DMS114 treated with DMSO at 0.1 percent for 48 hours (cell line): ENCODE measurements around the gene PJA1.

Experiments
- DNase-seq: peaks from one replicate; lab custom pipeline; 2025; ENCODE audit not compliant: unreplicated experiment; lab: John Stamatoyannopoulos, UW

PJA1 gene, protein sequence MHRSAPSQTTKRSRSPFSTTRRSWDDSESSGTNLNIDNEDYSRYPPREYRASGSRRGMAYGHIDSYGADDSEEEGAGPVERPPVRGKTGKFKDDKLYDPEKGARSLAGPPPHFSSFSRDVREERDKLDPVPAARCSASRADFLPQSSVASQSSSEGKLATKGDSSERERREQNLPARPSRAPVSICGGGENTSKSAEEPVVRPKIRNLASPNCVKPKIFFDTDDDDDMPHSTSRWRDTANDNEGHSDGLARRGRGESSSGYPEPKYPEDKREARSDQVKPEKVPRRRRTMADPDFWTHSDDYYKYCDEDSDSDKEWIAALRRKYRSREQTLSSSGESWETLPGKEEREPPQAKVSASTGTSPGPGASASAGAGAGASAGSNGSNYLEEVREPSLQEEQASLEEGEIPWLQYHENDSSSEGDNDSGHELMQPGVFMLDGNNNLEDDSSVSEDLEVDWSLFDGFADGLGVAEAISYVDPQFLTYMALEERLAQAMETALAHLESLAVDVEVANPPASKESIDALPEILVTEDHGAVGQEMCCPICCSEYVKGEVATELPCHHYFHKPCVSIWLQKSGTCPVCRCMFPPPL

DNA sequence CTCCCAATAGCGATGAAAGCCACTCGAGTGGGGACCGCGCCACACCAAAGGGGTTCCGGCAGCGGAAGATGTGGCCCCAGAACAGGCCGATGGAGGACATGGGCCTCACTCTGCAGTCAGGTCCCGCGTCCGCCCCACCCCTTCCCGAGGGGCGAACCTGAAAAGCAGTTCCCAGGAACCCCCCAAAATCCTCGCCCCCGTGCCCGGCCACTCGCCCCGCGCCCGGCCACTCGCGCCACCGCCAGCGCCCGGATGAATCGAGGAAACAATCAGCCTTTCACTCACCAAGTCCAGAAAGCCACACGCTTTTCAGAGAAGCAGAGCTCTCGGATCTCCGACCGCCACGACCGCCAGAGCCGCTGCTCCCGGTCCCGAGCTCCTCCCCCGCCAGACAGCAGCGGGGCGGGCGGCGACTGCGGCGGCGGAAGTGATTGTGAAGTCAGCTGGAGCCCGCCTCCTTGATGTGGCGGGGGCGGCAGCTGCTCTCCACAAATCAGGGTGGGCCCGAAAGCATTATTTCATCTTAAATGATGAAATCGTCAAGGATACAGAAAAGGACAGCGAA lies at the start of gene PJA1:
Gene PJA1, minus strand, starts transcription at position 367 of the 565 bp plus-strand sequence. CDS start 2,380 bp downstream, outside the sequence.
- peak; percentile 62 for DNase-seq

DNA sequence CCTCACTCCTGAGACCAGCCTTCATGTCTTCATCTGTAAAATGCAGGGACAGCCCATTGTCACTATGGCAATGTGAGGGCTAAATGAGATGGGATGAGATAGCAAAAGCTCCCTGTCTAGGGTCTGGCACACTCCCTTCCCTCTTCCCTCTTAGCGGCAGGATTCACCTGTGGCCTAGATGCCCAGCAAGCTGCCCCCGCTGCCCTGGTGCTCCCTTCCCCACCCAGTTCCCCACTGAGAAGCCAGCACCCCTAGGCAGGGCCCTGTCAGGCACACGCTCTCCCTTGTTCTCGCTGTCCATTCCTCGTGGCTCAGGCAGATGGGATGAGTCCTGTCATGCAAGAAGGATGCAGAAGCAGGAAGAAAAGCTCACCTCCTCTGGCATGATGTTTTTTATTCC lies 49.2 kb upstream of the PJA1 start:
- no peak for DNase-seq

DNA sequence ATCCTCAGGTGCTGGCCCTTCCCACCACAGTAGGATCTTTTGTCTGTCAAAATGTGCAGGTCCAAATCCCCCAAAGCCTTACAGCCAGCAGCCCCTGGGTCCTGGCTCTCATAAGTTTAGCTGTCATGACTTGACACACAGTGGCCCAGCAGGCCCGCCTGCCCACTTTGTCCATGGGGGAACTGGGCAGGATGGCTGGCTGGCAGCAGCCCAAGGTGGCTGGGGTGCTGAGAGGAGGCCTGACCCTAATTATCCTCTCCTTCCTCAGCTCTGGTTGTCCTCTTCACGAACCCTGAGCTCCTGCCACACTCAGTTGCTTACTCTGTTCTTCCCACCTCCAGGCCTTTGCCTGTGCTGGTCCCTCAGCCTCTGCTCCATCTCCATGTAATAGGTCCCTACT lies 46.4 kb upstream of the PJA1 start:
- no peak for DNase-seq

DNA sequence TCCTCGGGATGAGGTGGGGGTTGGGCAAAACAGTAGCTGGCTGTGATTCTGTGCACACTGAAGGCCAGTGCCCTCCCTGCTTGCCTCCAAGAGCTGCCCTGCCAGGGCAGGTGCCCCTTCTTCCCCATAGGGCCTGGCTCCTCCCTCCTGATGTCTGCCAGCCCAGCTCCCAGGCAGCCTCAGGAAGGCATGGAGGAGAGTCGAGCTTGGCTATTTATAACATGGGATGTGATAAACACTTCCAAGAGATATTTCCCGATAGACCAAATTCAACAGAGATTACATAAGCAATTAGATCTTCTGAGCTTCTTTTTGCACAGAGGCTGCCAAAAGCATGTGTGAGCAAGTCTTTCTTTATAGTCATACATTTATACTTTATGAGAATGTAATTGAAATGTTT lies 45.3 kb upstream of the PJA1 start:
- no peak for DNase-seq

DNA sequence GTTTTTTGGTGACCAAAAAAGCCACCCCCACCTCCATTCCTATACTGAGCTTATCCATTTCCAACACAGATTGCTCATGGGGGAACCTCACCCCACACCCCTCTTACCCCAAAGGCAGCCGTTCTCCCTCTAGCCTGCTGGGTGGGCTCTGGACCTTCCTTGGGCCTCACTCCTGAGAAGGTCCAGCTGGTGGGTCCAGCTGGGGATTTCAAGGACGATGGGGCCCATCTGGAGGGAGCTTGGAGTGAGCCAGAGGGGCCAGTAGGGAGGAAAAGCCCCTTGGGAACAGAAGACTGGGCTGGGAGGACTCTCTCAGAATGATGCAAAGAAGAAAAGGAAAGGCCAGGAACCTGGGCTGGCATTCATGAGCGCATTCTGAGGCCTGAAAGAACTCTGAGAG lies 42.0 kb upstream of the PJA1 start:
- no peak for DNase-seq

DNA sequence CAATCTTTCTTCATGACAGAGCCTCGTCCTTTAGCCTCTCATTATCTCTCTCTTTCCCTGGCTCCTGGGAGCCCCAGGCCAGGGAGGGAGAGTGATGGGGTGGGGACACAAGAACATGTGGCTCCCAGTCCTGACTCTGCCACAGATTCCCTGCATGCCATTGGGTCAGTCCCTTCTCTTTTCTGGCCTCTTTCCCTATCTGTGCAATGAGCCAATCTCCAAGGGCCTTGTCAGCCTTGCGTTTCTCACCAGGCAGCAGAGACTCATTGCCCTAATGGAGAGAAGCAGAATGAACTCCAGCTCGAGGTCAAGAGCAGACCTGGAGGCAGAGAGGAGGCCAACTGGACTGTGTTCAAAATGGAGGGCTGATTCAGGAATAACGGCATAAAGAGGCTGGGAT lies 38.4 kb upstream of the PJA1 start:
- no peak for DNase-seq

DNA sequence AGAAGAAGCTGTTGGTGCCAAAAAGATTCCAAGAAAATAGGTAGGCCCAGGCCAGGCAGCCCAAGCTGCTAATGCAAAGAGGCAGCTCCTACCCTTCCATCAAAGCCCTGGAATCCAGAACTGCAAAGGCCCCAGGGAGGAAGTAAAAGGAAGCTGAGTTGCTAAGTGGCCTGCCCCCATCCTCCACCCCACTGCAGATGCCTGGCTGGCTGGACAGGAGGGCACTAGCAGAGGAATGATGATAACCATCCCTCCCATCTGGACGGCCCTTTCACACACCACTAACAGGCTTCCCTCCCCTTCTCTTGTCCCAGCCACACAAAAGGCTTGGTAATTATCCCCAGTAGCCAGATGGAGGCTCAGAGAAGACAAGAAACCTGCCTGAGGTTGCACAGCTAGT lies 32.4 kb upstream of the PJA1 start:
- no peak for DNase-seq

DNA sequence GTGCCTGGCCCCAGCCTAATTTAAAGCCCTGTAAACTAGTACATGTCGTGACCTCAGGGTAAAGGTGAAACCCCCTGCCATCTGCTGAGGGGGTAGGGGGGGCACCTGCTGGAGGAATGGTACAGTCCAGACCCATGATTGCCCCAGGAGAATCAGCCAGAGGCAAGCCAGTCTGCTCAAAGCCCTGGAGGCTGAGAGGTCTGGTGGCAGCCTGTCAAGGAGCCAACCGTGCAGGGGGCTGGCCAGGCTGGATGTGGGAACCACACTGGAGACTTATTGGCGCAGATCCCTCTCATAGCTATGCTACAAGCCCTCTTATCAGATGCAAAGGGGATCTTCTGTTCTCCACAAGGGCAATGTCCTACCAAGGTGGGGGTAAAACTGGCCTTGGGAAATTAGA lies 31.4 kb upstream of the PJA1 start:
- DNase-seq = no peak

DNA sequence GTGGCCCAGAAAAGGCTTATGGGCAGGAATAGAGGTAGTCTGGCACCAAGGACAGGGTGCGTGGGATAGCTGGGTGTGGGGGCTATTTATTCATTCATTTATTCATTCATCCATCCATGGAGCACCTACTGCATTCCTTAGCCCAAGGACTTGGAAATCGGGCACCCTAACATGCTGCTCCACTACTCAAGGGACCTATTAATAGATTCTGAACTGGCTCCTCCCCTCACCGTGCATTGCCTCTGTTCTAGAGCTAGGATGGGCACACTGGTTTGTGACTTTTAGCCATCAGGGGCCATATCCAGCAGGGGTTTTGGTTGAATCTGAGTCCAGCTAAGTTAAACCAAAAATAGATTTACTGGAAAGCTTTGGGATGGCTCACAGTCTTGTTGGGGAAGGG lies 30.6 kb upstream of the PJA1 start:
- DNase-seq = no peak

DNA sequence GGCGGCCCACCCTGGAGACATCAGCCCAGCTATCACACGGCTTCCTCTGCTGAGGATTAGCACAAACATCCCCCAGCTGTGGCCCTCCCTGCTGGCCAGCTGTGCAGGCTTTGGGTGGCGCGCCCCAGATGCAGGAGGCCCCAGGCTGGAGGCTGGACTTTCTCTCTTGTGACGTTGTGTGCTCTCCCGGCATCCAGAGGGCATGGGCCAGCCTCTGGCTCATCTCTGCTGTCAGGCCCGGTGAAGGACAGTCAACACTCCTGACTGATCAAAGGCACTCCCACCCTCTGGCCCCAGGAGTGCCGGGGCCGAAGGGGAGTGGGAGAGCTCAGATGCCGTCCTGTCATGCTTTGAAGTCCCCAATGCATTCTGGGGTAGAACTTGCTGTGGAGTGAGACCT lies 29.9 kb upstream of the PJA1 start:
- DNase-seq = no peak

DNA sequence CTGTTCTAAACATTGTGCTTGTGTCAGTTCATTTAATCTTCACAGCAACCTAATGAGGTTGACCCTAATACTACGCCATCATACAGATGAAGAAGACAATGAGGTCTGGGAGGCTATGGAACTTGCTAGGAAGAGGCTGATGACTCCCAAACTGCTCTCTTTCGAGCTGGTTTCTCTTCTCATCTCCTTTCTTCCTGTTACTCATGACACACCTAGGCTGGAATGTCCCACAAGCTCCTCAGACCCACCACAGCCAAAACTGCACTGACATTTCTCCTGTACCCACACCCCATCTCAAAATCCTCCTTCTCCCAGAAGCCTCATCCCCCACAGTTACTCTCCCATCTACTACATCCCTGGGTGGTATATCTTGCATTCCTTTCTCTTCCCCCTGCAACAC lies 27.4 kb upstream of the PJA1 start:
- no peak for DNase-seq

DNA sequence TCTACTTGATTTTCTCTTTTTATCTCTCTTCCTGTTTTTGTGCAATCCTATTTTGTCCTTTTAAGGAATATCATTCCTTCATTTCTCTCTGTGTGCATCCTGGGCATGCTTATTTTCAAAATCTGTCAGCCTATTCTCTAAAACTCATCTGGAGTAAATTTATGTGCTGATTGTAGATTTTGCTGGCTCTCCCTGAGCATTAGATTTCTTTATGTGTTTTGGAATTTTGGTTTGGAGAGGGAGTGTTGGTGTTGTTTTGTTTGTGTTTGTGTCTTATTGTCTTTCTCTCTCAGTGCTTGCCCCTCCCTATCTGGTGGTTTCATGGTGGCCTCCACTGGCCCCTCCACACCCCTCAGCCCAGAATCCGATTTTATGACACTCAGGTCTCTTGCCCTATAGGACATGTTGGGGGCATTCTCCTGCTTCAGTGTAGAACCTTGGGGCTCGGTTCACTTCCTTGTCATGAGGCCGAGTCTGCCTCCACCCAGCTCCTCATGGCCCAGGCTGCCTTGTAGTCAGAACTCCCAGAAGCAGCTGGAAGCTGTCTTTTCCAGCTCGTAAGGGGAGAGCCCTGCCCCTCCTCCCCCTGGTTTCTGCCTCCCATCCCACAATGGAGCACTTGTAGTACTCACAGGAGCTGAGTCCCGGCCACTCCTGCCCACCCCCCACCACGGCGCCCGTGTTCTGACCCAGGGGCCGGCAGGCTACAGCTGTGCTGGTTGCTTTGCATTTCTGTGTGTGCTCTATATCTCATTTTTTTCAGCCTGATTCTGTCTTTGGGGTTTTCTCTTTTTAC lies 24.5 kb upstream of the PJA1 start:
- DNase-seq = no peak

DNA sequence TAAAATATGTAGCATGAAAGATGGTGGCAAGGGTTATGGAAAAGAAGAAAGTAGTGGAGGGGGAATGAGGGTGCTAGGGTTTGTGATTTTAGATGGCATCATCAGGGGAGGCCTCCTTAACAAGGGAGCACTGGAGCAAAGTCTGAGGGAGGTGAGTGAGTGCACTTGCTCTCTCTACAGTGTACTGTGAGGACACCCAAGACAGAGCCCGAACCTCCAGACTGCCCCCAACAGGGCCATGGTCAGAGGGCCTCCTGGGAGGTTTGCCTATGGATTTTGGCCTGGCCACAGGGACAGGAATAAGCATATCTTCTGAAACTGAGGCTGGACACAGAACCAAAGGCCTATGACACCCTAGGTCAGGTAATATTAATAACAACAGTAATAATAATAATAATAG lies 21.4 kb upstream of the PJA1 start:
- no peak for DNase-seq

DNA sequence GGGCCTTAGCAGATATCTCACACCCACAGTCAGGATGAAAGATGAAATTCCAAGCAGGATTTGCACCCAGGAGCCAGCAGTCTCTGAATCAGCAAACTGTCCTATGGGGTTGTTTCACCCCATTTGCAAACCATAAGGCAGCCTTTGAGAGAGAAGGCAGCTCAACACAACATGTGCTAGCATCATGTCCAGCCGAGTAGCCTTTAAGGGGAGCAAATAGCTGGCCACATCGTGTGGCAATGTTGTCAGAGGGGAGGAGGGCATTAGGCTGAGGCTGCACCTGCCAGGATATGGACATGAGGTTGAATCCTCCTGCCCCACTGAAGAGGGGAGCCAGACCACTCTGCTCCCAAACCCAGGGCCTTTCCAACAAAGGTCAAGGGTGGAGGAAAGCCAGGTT lies 20.6 kb upstream of the PJA1 start:
- DNase-seq = no peak

DNA sequence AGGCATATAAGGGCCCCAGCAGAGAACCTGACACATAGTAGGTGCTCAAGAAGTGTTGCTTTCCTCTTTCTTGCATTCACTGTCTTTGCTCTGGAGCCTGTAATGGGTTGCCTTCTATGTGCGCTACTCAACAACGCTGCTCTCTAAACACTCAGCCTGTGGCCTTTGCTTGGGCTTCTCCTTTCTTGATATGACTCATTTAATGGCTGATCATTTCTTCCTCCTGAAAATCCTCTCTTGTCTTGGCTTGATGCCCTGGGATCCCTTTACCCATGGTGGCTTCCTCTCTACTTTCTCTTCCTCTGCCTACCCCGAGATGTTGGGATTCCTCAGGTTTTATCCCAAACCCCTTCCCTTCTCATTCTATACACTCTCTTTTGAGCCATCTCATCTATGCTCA lies 19.9 kb upstream of the PJA1 start:
- no peak for DNase-seq

DNA sequence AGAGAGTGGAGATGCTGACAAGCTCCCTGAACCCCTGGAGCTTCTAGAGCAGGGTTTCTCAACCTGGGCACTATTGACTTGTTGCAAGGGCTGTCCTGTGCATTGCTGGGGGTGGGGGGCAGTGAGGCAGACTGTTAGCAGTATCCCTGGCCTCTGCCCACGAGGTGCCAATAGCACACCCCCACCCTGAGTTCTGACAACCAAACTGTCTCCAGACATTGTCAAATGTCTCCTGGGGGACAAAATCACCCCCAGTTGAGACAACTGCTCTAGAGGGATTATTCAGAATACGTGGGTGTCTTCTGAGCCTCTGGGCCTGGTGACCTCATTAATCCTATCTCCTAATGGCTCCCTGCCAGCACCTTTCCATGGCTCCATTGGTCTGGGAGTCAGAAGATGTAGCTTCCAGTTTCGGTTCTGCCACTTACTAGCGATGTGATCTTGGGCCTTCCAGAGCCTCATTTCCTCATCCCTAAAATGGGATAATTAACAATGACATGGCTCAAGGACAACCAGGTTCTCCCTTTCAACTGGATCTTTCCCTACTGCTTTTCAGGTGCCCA lies 17.6 kb upstream of the PJA1 start:
- no peak for DNase-seq

DNA sequence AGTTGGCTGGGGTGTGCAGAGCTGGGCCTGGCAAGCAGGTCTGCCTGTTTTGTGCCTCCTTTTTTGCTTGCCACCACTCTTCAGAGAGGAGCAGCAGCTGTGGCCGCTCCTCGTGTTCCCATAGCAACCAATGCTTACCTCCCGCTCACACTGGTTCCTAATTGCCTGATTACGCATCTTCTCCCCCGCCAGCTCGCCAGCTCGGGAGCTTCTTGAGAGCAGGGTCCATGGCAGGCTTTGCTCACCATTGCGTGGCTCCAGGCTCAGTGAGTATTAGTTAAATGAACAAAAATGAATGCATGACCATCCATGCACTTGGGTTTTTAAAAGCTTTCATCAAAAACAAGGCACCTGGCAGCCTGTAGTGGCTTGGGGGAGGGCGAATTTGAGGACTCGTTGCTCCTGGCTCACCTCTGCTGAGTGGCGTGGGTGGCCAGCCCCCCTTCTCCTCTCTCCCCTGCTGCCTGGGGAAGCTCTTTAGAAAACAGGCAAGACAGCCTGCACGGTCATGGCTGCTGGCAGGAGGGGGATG lies 14.2 kb upstream of the PJA1 start:
- DNase-seq = no peak

DNA sequence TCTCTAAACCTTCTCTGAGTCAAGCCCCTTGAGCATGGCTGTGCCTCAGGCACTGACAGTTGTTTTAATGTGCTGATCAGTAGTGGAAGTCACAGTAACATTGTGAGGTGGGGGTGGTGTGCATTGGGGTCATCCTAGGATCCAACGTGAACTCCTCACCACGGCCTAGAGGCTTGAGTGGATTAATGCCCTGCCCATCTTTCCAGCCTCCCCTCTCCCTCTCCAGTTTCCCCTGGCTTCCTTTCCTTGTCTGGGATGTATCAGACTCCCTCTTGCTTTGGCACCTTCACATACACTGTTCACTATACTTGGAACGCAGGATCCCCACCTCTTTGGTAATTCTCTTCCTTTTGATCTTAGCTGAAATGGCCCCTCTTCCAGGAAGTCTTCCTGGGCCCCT lies 13.3 kb upstream of the PJA1 start:
- no peak for DNase-seq

DNA sequence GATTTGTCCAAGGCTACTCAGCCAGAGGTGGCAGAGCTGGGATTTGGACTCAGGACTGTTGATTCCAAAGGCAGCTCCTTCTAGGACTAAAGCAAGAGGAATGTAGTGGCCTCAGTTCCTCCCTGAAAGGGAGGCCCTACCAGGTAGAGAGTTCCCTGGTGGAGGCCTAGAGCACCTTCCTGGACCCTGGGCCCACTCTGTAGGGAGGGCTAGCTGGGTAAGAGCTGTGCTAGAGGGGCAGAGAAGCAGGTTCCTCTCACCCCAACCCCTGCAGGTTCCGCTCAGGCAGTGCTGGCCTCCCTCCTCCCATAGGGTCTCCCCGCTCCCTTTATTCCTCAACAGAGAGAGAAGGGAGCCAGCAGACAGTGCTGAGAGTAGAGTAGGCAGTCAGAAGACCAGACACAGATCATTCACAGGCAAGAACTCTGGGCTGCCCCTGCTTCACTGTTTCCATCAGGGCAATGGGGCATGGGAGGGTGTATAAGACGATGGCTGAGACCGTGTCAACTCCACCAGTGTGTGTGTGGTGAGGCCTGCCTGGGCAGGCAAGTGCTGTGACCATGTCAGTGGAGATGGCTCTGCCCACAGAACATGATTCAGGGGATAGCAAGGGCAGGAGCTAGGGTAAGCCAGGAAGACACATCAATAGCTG lies 12.4 kb upstream of the PJA1 start:
- no peak for DNase-seq

DNA sequence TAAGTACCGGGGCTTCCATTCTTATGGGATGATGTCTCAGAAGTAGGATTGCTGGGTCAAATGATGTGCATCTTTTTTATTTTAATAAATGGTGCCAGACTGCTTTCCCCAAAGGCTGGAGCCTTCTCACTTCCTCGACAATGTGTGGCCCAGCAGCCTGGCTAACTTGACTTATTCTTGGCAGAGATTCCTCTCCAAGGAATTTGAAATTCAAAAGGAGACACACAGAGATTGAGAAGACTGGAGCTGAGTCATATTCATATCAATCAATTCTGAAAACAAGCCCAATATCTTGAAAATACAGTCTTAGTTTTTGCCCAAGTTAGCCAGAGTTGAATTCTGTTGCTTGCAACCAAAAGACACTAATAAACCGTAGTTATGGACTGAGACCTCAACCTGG lies 10.8 kb upstream of the PJA1 start:
- DNase-seq = no peak

DNA sequence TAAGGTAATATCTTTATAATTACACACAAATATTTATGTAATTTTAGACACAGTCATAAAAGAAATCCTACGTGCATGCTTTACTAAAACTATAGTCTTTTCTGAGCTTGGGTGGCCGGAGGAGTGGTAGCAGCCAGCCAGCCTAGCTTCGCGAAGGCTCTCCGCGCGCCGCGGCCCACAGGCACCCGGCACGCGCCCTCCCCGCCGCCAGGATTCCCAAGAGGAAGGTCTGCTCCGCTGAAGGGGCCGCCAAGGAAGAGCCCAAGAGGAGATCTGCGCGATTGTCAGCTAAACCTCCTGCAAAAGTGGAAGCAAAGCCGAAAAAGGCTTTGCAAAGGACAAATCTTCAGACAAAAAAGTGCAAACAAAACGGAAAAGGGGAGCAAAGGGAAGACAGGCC lies 8.7 kb upstream of the PJA1 start:
- DNase-seq = no peak
